Left lung (tissue), 10 donors: ENCODE data around the gene FADS6. TPM values are rescaled to one million over a fixed set of nuclear protein-coding genes. Genes with fewer than 3 reads are reported as not detected.

Experiments
- ATAC-seq: fragments of 200-7000 bp; cut with Tn5 transposase; one replicate; pipeline ENCODE4 v1.9.1; 2020; ENCODE audit warnings: moderate library complexity
- DNase-seq, 4 donors: peaks; one replicate each; pipeline ENCODE4 v3.0.0-alpha.2; 2013 to 2020
- H3K27ac ChIP-seq, 2 donors: fragments of 200-600 bp; sonication (generic) in 1 of 2; one replicate each; pipeline versions ENCODE4 v1.5.0 to v1.8.0; 2020 to 2021
- H3K27me3 ChIP-seq, 2 donors: fragments of 200-600 bp; sonication (generic) in 1 of 2; one replicate each; pipeline versions ENCODE4 v1.5.0 to v1.8.0; 2020 to 2021
- H3K36me3 ChIP-seq, 2 donors: fragments of 200-600 bp; sonication (generic) in 1 of 2; one replicate each; pipeline versions ENCODE4 v1.5.0 to v1.8.0; 2020 to 2021
- H3K4me1 ChIP-seq, 2 donors: fragments of 200-600 bp; one replicate each; pipeline ENCODE4 v1.8.0; 2021
- H3K4me3 ChIP-seq, 2 donors: fragments of 200-600 bp; sonication (generic) in 1 of 2; one replicate each; pipeline versions ENCODE4 v1.5.0 to v1.8.0; 2020 to 2021; ENCODE audit warnings: mild to moderate bottlenecking in 1 of 2
- H3K9me3 ChIP-seq, 2 donors: fragments of 200-600 bp; sonication (generic) in 1 of 2; one replicate each; pipeline versions ENCODE4 v1.5.0 to v1.8.0; 2020 to 2021
- intact Hi-C, 2 donors: fragments of 100-400 bp; cut with DNase I; formaldehyde crosslinking; loops; one replicate each; pipeline versions ENCODE4 v1.11.2 to v1.14.2; 2022
- polyA plus RNA-seq, 6 donors: library from polyadenylated mRNA; unstranded; fragments of 120-200 nt; gene quantifications; one replicate each; pipeline ENCODE4 v1.2.1, GENCODE V29; 2013; ENCODE audit not compliant: insufficient read length in 6 of 6
- total RNA-seq, 2 donors: library from RNA; stranded (reverse); fragmentation: NEBNext Ultra II Directional; extraction: Animal tissue kit (Norgen Biotek cat#: 25700); gene quantifications; one replicate each; pipeline ENCODE4 v1.2.1, GENCODE V29; 2021
- TF ChIP-seq, protein P1 (sequence below), 2 donors: fragments of 200-600 bp; sonication (generic) in 1 of 2; IDR thresholded peaks; one replicate each; pipeline versions ENCODE4 v1.5.0 to v1.8.0; 2021; ENCODE audit warnings: antibody characterized with exemption in 2 of 2
- donor health status: DM: no; HTN: yes; CAD: no.
- donor health status: DM: no; HTN: no; CAD: no.

The FADS6 gene
- total and polyA plus RNA-seq, 8 donors = 0.07 to 0.28 (median 0.15) TPM; not detected in 3

DNA sequence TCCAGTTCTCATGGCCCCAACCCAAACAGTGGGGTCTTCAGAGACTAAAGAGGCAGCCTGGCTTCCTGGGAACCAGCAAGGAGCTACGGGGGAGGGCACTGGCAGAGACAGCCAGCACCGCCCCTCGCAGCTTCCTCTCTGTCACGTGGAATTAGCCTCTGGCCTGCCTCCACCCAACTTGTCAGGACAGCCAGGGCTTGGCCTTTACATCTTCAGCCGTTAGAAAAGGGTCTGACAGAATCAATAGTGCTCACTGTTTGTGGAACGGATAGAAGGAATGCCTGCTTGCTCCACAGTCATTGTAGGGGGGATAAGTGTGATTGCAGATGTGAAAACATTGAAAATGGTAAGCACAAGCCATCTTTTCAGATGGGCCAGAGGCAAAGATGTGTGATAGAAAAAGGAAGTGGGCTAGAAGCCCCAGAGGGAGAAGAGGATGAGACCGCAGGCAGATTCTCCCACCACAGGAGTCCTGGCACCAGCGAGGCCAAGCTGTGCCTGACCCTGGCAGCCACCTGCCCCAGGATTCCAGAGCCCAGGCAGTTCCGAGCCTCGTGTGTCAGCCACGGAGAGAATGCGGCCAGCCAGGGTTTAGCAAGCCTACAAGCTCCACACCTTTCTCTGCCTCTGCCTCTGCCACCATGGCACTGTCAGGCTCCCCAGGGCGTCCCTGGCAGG is 52.3 kb downstream of the FADS6 start:
- Histone ChIP-seq H3K4me3 (no peak overlapping the region), H3K27ac (peak overlapping the region in 1 of 2 donors; percentile 17), H3K36me3 (peaks cover 0 to 32% of the 10 kb centered on the region in 2 donors), H3K9me3 (no peaks in the 10 kb centered on the region), H3K27me3 (peaks cover 0 to 28% of the 10 kb centered on the region in 2 donors), H3K4me1 (peaks cover 16 to 31% of the 10 kb centered on the region in 2 donors)
- TF ChIP-seq, protein P1, sequence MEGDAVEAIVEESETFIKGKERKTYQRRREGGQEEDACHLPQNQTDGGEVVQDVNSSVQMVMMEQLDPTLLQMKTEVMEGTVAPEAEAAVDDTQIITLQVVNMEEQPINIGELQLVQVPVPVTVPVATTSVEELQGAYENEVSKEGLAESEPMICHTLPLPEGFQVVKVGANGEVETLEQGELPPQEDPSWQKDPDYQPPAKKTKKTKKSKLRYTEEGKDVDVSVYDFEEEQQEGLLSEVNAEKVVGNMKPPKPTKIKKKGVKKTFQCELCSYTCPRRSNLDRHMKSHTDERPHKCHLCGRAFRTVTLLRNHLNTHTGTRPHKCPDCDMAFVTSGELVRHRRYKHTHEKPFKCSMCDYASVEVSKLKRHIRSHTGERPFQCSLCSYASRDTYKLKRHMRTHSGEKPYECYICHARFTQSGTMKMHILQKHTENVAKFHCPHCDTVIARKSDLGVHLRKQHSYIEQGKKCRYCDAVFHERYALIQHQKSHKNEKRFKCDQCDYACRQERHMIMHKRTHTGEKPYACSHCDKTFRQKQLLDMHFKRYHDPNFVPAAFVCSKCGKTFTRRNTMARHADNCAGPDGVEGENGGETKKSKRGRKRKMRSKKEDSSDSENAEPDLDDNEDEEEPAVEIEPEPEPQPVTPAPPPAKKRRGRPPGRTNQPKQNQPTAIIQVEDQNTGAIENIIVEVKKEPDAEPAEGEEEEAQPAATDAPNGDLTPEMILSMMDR (IDR thresholded peaks at IDR 0.05) = no peak
- DNase-seq = peak in 3 of 4 donors; percentile 44 to 80 (median 79)
- intact Hi-C loops = no loop called here
- peak; percentile 38 for ATAC-seq

DNA sequence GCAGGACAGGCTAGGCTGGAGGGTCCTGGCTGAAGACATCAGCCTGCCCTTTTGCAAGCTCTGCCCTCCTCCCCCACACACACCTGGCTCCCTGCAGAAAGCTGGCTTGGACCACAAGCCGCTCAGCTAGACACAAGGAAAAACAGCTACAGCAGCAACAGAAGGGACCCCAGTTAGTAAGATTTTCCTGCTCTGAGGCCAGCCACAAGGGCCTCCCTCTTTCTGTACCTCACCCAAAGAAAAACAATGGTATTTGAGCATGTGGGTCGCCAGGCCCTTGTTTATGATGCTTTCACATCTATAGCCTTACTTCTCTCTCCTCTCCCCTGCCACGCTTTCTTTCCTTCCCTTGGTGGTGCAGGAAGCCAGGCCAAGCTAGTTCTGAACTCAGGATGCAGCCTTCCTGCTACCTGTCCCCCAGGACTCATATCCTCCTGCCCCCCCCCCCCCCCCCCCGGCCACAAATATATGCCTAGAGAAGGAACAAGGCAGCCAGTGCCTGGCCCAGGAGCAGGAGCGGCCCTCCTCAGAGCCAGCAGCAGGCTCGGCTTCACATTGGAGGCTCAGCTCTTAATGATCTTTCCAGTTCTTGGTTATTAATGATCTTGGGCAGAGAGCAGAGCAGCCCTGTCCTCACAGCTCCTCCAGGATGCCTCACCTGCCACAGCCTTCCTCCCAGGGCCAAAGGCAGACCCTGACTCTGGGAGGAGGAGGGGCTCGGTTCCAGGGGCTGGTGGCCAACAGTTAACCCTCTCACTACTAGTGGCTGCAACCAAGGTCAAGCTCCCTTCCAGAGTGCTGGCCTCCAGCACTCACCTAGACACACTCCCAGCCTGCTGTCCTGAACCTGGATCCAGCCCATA is 53.2 kb downstream of the FADS6 start:
- Histone ChIP-seq H3K27me3 (peaks cover 0 to 24% of the 10 kb centered on the region in 2 donors), H3K36me3 (peaks cover 0 to 41% of the 10 kb centered on the region in 2 donors), H3K4me3 (no peak overlapping the region), H3K9me3 (no peaks in the 10 kb centered on the region), H3K27ac (no peak overlapping the region), H3K4me1 (peaks cover 16 to 31% of the 10 kb centered on the region in 2 donors)
- TF ChIP-seq, protein P1 (IDR thresholded peaks at IDR 0.05) = no peak
- intact Hi-C loops = no loop called here
- DNase-seq (no peak), ATAC-seq (no peak)

DNA sequence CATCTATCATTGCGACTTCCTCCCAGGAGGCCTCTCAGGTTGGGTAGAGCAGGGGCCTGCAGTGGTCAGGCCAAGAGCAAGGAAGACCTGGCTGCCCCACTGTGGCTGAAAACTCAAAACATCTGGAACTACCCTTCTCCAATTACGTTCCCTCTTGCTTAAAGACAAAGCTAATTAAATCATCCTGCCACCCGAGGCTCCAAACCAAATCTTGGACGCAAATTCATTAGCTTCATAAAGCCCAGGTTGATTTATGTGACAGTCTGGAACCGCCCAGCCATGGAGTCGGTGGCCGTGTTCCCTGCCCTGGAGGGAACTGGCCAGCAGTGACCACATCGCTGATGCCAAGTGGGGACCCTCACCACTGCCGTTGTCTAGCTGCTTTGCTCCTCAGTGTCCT is 55.2 kb downstream of the FADS6 start:
- H3K4me3 ChIP-seq = no peak overlapping the region
- TF ChIP-seq, protein P1 (IDR thresholded peaks at IDR 0.05) = no peak
- no peaks in the 10 kb centered on the region for H3K9me3 ChIP-seq
- no peak overlapping the region for H3K27ac ChIP-seq
- DNase-seq (no peak), ATAC-seq (no peak)
- intact Hi-C loops = no loop called here
- peaks cover 0 to 12% of the 10 kb centered on the region in 2 donors for H3K27me3 ChIP-seq
- H3K36me3 ChIP-seq = peaks cover 0 to 41% of the 10 kb centered on the region in 2 donors
- peaks cover 16 to 29% of the 10 kb centered on the region in 2 donors for H3K4me1 ChIP-seq

DNA sequence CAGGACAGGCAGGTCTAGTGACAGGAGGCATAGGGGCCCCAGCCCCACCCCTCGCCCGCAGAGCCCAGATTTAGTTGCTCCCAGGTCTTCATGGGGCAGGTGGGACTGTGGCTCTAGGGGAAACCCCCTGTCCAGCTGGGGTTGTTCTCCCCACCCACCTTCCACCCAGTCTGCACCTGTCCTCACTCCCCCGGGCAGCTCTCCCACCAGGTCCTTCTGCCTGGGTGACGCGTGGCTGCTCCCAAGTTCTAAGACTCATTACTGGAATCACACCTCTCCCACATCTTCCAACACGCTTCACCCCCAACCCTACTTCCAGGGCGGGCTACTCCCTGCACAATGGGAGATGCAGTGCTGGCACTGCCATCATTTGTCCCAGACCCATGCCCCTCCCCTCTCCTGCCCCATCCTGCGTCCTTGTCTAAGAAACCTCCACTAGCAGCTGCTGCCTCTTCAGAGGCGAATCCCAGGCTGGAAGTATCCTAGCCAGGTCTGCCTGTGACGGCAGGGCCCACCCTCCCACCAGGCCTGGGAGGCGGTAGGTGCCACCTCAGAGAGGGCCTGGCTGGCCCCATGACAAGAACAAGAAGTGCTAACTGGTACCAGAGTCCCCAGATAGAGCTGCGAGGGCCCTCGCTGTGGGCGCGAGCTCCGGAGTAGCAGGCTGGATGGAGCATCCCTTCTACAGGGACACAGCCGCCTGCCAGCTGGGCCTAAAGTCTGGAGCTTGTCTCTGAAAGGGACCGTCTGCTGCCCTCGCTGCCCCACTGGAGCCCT is 56.6 kb downstream of the FADS6 start:
- ATAC-seq (no peak), DNase-seq (peak in 1 of 4 donors; percentile 44)
- H3K4me1 ChIP-seq = peaks cover 10 to 15% of the 10 kb centered on the region in 2 donors
- H3K27ac ChIP-seq = no peak overlapping the region
- H3K36me3 ChIP-seq = peaks cover 0 to 41% of the 10 kb centered on the region in 2 donors
- H3K27me3 ChIP-seq = no peaks in the 10 kb centered on the region
- intact Hi-C loops = no loop called here
- no peaks in the 10 kb centered on the region for H3K9me3 ChIP-seq
- no peak overlapping the region for H3K4me3 ChIP-seq
- TF ChIP-seq, protein P1 (IDR thresholded peaks at IDR 0.05) = no peak
